ENCODE measurements around the gene TTC3.

Gene TTC3

DNA sequence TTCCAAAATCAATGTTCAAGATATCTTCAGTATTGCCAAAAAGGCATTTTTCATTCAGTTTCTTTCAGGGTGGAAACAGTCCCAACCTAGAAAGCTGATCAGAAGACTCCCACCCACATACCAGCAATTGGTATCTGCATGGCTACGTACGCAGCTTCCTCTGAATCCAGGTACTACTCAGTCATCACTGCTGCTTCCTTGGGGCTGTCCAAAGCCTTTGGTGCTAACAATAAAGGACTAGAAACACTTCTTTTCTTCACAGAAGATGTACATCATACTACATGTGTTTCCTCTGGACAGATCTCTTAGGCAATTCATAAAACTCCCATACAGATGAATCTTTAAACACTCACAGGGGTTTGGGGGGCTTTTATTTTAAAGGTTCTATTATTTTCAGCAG lies 164.3 kb downstream of the TTC3 start:
- Histone ChIP-seq H3K4me1 (ENCODE audit: low read length) (peaks cover 9% of the 10 kb centered on the region), H3K9ac (ENCODE audit: low read length) (no peak overlapping the region), H3F3A (ENCODE audit: insufficient read depth, low read length) (peaks cover 10% of the 10 kb centered on the region), H4K20me1 (ENCODE audit: insufficient read depth, low read length) (peaks cover 12% of the 10 kb centered on the region), H2AFZ (ENCODE audit: low read length) (no peak overlapping the region), H3K36me3 (replicated peaks; ENCODE audit: insufficient read depth, low read length) (peaks cover 3% of the 10 kb centered on the region; the same call in 1 of the 2 replicates), H3K9me2 (replicated peaks; ENCODE audit: insufficient read depth, low read length) (no peaks in the 10 kb centered on the region), H3K4me3 (ENCODE audit: low read length) (no peak overlapping the region), H3K27ac (ENCODE audit: low read length) (no peak overlapping the region), H3K4me2 (ENCODE audit: low read depth, low read length) (no peak overlapping the region), H3K79me2 (ENCODE audit: low read length) (peaks cover 40% of the 10 kb centered on the region), H3K9me3 (replicated peaks; ENCODE audit: insufficient read depth, low read length) (no peaks in the 10 kb centered on the region), H3K27me3 (replicated peaks; ENCODE audit: insufficient read depth, low read length) (no peaks in the 10 kb centered on the region)
- no peak for DNase-seq
- TF ChIP-seq, protein P1, sequence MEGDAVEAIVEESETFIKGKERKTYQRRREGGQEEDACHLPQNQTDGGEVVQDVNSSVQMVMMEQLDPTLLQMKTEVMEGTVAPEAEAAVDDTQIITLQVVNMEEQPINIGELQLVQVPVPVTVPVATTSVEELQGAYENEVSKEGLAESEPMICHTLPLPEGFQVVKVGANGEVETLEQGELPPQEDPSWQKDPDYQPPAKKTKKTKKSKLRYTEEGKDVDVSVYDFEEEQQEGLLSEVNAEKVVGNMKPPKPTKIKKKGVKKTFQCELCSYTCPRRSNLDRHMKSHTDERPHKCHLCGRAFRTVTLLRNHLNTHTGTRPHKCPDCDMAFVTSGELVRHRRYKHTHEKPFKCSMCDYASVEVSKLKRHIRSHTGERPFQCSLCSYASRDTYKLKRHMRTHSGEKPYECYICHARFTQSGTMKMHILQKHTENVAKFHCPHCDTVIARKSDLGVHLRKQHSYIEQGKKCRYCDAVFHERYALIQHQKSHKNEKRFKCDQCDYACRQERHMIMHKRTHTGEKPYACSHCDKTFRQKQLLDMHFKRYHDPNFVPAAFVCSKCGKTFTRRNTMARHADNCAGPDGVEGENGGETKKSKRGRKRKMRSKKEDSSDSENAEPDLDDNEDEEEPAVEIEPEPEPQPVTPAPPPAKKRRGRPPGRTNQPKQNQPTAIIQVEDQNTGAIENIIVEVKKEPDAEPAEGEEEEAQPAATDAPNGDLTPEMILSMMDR (IDR thresholded peaks at IDR 0.05; ENCODE audit: low read length), result no peak
- TF ChIP-seq EZH2phosphoT487 (IDR thresholded peaks at IDR 0.05; ENCODE audit: low read length), result no peak
- no peak for TF ChIP-seq EZH2 (optimal IDR thresholded peaks at IDR 0.05; ENCODE audit: low read depth, low read length)

DNA sequence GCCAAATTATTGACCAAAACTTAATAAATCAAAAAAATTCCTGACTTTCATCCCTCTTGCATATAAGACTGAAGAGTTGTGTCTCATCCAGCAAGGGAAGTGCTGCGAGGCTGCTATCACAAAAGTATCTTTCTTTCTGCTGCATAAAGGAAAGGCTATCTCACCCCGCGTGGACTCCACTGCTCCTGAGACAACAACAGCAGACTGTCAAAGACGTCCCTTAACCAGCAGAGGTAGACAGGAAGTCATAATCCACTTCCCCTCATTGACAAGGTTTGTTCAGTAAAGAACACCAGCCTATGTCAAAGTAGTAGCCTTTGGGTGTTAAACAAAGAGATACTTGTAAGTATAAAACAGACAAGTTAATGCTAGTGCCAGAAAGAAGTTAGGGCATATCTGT lies 164.7 kb downstream of the TTC3 start:
- Histone ChIP-seq H3K9me2 (replicated peaks; ENCODE audit: insufficient read depth, low read length) (no peaks in the 10 kb centered on the region), H3K4me1 (ENCODE audit: low read length) (peaks cover 5% of the 10 kb centered on the region), H3K36me3 (replicated peaks; ENCODE audit: insufficient read depth, low read length) (peaks cover 3% of the 10 kb centered on the region; the same call in 1 of the 2 replicates), H2AFZ (ENCODE audit: low read length) (no peak overlapping the region), H4K20me1 (ENCODE audit: insufficient read depth, low read length) (peaks cover 9% of the 10 kb centered on the region), H3K4me3 (ENCODE audit: low read length) (no peak overlapping the region), H3F3A (ENCODE audit: insufficient read depth, low read length) (peaks cover 6% of the 10 kb centered on the region), H3K27me3 (replicated peaks; ENCODE audit: insufficient read depth, low read length) (no peaks in the 10 kb centered on the region), H3K9me3 (replicated peaks; ENCODE audit: insufficient read depth, low read length) (no peaks in the 10 kb centered on the region), H3K27ac (ENCODE audit: low read length) (no peak overlapping the region), H3K4me2 (ENCODE audit: low read depth, low read length) (no peak overlapping the region), H3K79me2 (ENCODE audit: low read length) (peaks cover 44% of the 10 kb centered on the region), H3K9ac (ENCODE audit: low read length) (no peak overlapping the region)
- no peak for DNase-seq
- TF ChIP-seq EZH2phosphoT487 (IDR thresholded peaks at IDR 0.05; ENCODE audit: low read length) (no peak), EZH2 (optimal IDR thresholded peaks at IDR 0.05; ENCODE audit: low read depth, low read length) (no peak)
- TF ChIP-seq, protein P1 (IDR thresholded peaks at IDR 0.05; ENCODE audit: low read length), result no peak

DNA sequence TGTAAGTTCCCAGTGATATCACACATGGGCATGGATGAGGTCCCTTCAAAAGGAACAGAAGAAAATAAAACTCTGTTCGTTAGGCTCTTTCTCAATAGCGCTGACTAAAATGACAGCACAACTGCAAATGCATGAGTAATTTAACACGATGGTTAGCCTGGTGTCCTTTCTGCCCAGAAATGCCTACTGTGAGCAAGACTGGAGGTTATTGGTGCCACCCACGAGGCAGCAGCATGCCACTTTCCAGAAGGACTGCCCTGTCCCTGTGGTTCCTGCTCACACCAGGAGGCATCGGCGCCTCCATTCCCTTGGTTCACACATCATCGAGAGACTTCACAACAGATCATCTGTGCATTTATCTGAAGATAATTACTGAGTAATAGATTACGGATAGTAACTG lies 167.9 kb downstream of the TTC3 start:
- Histone ChIP-seq H3K27me3 (replicated peaks; ENCODE audit: insufficient read depth, low read length) (no peaks in the 10 kb centered on the region), H4K20me1 (ENCODE audit: insufficient read depth, low read length) (peaks cover 5% of the 10 kb centered on the region; the same call in 1 of the 2 replicates), H3K9me3 (replicated peaks; ENCODE audit: insufficient read depth, low read length) (no peaks in the 10 kb centered on the region), H3K27ac (ENCODE audit: low read length) (no peak overlapping the region), H3K4me3 (ENCODE audit: low read length) (no peak overlapping the region), H3K9me2 (replicated peaks; ENCODE audit: insufficient read depth, low read length) (no peaks in the 10 kb centered on the region), H3K4me2 (ENCODE audit: low read depth, low read length) (no peak overlapping the region), H3F3A (ENCODE audit: insufficient read depth, low read length) (no peaks in the 10 kb centered on the region), H3K36me3 (replicated peaks; ENCODE audit: insufficient read depth, low read length) (peaks cover 2% of the 10 kb centered on the region; the same call in 1 of the 2 replicates), H3K79me2 (ENCODE audit: low read length) (peaks cover 64% of the 10 kb centered on the region), H3K9ac (ENCODE audit: low read length) (no peak overlapping the region), H2AFZ (ENCODE audit: low read length) (no peak overlapping the region), H3K4me1 (ENCODE audit: low read length) (no peaks in the 10 kb centered on the region)
- TF ChIP-seq, protein P1 (IDR thresholded peaks at IDR 0.05; ENCODE audit: low read length), result no peak
- TF ChIP-seq EZH2 (optimal IDR thresholded peaks at IDR 0.05; ENCODE audit: low read depth, low read length) (no peak), EZH2phosphoT487 (IDR thresholded peaks at IDR 0.05; ENCODE audit: low read length) (no peak)
- no peak for DNase-seq

All from MM.1S (cell line).